SU-DHL-6 (cell line): Measurements from ENCODE around the gene CLCN4.

Source experiments
- H2AFZ ChIP-seq: fragments of 200-600 bp; sonication (generic); 2 replicates; pipeline ENCODE4 v1.6.1; 2014; ENCODE audit warnings: low read depth, mild to moderate bottlenecking, moderate library complexity, mixed read lengths, antibody characterized with exemption, low read length; ENCODE audit not compliant: severe bottlenecking
- H3F3A ChIP-seq: fragments of 200-600 bp; shearing (Covaris generic); 2 replicates; pipeline ENCODE4 v1.6.0; 2016; ENCODE audit warnings: antibody characterized with exemption, mild to moderate bottlenecking; ENCODE audit not compliant: insufficient read depth
- H3K27ac ChIP-seq: fragments of 200-600 bp; sonication (generic); 2 replicates; pipeline ENCODE4 v1.5.1; 2016; ENCODE audit warnings: low read depth, mild to moderate bottlenecking, low read length, moderate library complexity, mixed read lengths
- H3K27me3 ChIP-seq: fragments of 200-600 bp; sonication (generic), shearing (Covaris generic); 2 replicates; pipeline ENCODE4 v1.6.0; 2014; ENCODE audit warnings: mild to moderate bottlenecking, low read length
- H3K36me3 ChIP-seq: fragments of 200-600 bp; sonication (generic); 2 replicates; pipeline ENCODE4 v1.6.1; 2014; ENCODE audit warnings: mild to moderate bottlenecking, low read length, mixed read lengths
- H3K4me2 ChIP-seq: fragments of 300-600, 200-600 bp; shearing (Covaris generic), sonication (generic); 2 replicates; pipeline ENCODE4 v1.6.0; 2014; ENCODE audit warnings: low read length, low read depth, mild to moderate bottlenecking; ENCODE audit not compliant: poor library complexity, severe bottlenecking
- H3K4me3 ChIP-seq: fragments of 200-600 bp; sonication (generic); 2 replicates; pipeline ENCODE4 v1.5.1; 2014; ENCODE audit warnings: antibody characterized with exemption, low read length, mild to moderate bottlenecking, mixed read lengths; ENCODE audit not compliant: insufficient read depth, poor library complexity, severe bottlenecking
- H3K79me2 ChIP-seq: fragments of 200-600 bp; sonication (generic); 2 replicates; pipeline ENCODE4 v1.6.1; 2014; ENCODE audit warnings: mild to moderate bottlenecking, low read length, moderate library complexity; ENCODE audit not compliant: insufficient read depth
- H3K9ac ChIP-seq: fragments of 200-600 bp; sonication (generic); 2 replicates; pipeline ENCODE4 v1.7.0; 2014; ENCODE audit warnings: mild to moderate bottlenecking, low read length
- H3K9me2 ChIP-seq: fragments of 200-600 bp; sonication (generic); replicated peaks from 2 replicates; pipeline ENCODE4 v1.6.1; 2014; ENCODE audit warnings: low read length; ENCODE audit not compliant: insufficient read depth
- H3K9me3 ChIP-seq: fragments of 200-600 bp; sonication (generic); 2 replicates; pipeline ENCODE4 v1.6.1; 2014; ENCODE audit warnings: low read length, mixed read lengths; ENCODE audit not compliant: insufficient read depth
- H4K20me1 ChIP-seq: fragments of 200-600 bp; sonication (generic); 2 replicates; pipeline ENCODE4 v1.6.1; 2014; ENCODE audit warnings: low read depth, mild to moderate bottlenecking, antibody characterized with exemption, low read length, moderate library complexity, mixed read lengths
- EZH2phosphoT487 ChIP-seq: fragments of 200-600 bp; sonication (generic), shearing (Covaris generic); conservative IDR thresholded peaks from 2 replicates; pipeline ENCODE4 v1.6.1; 2018; ENCODE audit warnings: mild to moderate bottlenecking, antibody characterized with exemption, low read length, moderate library complexity, mixed read lengths
- TF ChIP-seq, protein P1 (sequence below): fragments of 200-600 bp; sonication (generic); IDR thresholded peaks from one replicate; pipeline ENCODE4 v1.5.1; 2017; ENCODE audit warnings: antibody characterized with exemption, mild to moderate bottlenecking, low read length, moderate library complexity; ENCODE audit not compliant: insufficient read depth, poor library complexity, severe bottlenecking

CLCN4 gene

GRCh38 chrX:10126834-10127233 lies 29.9 kb upstream of the CLCN4 start:
- Histone ChIP-seq H3F3A (peaks cover 5% of the 10 kb centered on the region; the same call in 1 of the 2 replicates), H3K9ac (no peak overlapping the region), H3K9me2 (no peaks in the 10 kb centered on the region), H3K36me3 (peaks cover 2% of the 10 kb centered on the region; the same call in 1 of the 2 replicates), H3K4me2 (no peak overlapping the region), H3K4me3 (no peak overlapping the region), H3K9me3 (no peaks in the 10 kb centered on the region), H3K79me2 (no peaks in the 10 kb centered on the region; the same call in 1 of the 2 replicates), H4K20me1 (no peaks in the 10 kb centered on the region), H3K27ac (no peak overlapping the region), H3K27me3 (no peaks in the 10 kb centered on the region), H2AFZ (no peak overlapping the region)
- TF ChIP-seq, protein P1, sequence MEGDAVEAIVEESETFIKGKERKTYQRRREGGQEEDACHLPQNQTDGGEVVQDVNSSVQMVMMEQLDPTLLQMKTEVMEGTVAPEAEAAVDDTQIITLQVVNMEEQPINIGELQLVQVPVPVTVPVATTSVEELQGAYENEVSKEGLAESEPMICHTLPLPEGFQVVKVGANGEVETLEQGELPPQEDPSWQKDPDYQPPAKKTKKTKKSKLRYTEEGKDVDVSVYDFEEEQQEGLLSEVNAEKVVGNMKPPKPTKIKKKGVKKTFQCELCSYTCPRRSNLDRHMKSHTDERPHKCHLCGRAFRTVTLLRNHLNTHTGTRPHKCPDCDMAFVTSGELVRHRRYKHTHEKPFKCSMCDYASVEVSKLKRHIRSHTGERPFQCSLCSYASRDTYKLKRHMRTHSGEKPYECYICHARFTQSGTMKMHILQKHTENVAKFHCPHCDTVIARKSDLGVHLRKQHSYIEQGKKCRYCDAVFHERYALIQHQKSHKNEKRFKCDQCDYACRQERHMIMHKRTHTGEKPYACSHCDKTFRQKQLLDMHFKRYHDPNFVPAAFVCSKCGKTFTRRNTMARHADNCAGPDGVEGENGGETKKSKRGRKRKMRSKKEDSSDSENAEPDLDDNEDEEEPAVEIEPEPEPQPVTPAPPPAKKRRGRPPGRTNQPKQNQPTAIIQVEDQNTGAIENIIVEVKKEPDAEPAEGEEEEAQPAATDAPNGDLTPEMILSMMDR, result no peak
- TF ChIP-seq EZH2phosphoT487, result no peak

DNA sequence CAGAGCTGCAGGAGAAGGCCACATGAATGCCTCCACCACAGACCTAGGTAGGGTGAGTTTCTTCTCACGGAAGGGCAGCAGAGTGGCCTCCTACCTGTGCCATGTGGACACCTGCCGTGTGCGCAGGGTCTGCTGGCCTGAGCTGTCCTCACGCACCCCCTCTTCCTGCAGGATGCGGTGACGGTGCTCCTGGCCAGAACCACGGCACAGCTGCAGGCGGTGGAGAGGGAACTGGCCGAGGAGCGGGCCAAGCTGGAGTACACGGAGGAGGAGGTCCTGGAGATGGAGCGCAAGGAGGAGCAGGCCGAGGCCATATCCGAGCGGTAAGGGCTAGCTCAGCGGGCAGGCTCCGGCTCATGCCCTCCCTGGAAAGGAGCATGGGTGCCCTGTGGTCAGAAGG lies 28.4 kb upstream of the CLCN4 start:
- Histone ChIP-seq H3K36me3 (no peaks in the 10 kb centered on the region), H3K27ac (no peak overlapping the region), H2AFZ (no peak overlapping the region), H3K9me2 (no peaks in the 10 kb centered on the region), H3K79me2 (no peaks in the 10 kb centered on the region), H4K20me1 (no peaks in the 10 kb centered on the region), H3F3A (no peaks in the 10 kb centered on the region), H3K4me3 (no peak overlapping the region), H3K9ac (no peak overlapping the region), H3K27me3 (no peaks in the 10 kb centered on the region), H3K9me3 (no peaks in the 10 kb centered on the region), H3K4me2 (no peak overlapping the region)
- no peak for TF ChIP-seq EZH2phosphoT487
- TF ChIP-seq, protein P1, result no peak

GRCh38 chrX:10129229-10129628 lies 27.5 kb upstream of the CLCN4 start:
- Histone ChIP-seq H3K4me2 (no peak overlapping the region), H3K27me3 (no peaks in the 10 kb centered on the region), H4K20me1 (no peaks in the 10 kb centered on the region), H3K36me3 (no peaks in the 10 kb centered on the region), H3K9me3 (no peaks in the 10 kb centered on the region), H3F3A (no peaks in the 10 kb centered on the region), H3K9me2 (no peaks in the 10 kb centered on the region), H3K79me2 (no peaks in the 10 kb centered on the region), H2AFZ (no peak overlapping the region), H3K4me3 (no peak overlapping the region), H3K9ac (no peak overlapping the region), H3K27ac (no peak overlapping the region)
- TF ChIP-seq, protein P1, result no peak
- TF ChIP-seq EZH2phosphoT487, result no peak

DNA sequence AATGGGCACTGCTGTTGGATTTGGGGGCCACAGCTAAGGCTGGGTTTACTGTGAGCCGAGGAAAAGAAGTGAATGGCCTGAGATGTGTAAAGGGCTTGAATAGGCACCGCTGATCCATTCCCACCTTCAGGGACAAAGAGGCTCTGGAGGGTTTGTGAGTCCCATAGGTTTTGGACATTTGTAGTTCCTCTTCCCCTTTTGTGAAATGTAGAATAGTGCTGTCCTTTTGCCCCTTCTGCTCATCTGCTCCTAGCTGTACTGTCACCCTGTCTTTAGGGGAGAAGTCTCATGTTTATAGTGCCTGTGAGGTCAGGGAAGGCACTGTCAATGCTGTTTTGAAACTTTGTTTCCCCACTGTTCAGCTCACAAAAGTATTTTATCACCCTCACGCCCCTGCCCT lies 26.4 kb upstream of the CLCN4 start:
- Histone ChIP-seq H3K36me3 (no peaks in the 10 kb centered on the region), H3K9ac (no peak overlapping the region), H3K9me3 (no peaks in the 10 kb centered on the region), H3K4me3 (no peak overlapping the region), H3K79me2 (no peaks in the 10 kb centered on the region), H3K27ac (no peak overlapping the region), H3F3A (no peaks in the 10 kb centered on the region), H3K27me3 (no peaks in the 10 kb centered on the region), H3K9me2 (no peaks in the 10 kb centered on the region), H4K20me1 (no peaks in the 10 kb centered on the region), H3K4me2 (no peak overlapping the region), H2AFZ (no peak overlapping the region)
- no peak for TF ChIP-seq EZH2phosphoT487
- TF ChIP-seq, protein P1, result no peak
